ENCODE measurements around the gene TRIM17.

The TRIM17 gene

GRCh38 chr1:228394571-228395394 lies 21.9 kb downstream of the TRIM17 start:
- no peaks in the 10 kb centered on the region for H3K4me1 ChIP-seq
- H3K9me3 ChIP-seq (replicated peaks in 1 of 11): no peaks in the 10 kb centered on the region
- no peak overlapping the region for H3K9ac ChIP-seq
- no peaks in the 10 kb centered on the region for H3K27me3 ChIP-seq
- peaks cover 37 to 87% (median 77%) of the 10 kb centered on the region in 11 experiments; a peak in 21 of 22 replicates for H4K20me1 ChIP-seq
- no peak overlapping the region for H3K27ac ChIP-seq
- H3K36me3 ChIP-seq: peaks cover 63 to 83% (median 72%) of the 10 kb centered on the region in 11 experiments
- H3K4me3 ChIP-seq: no peak overlapping the region
- H3K4me2 ChIP-seq: no peak overlapping the region
- no peak for TF ChIP-seq Cebpa-rat (IDR thresholded peaks at IDR 0.05)

GRCh38 chr1:228393811-228394570 lies 22.7 kb downstream of the TRIM17 start:
- Histone ChIP-seq H3K9me3 (replicated peaks in 1 of 11) (no peaks in the 10 kb centered on the region), H3K27ac (no peak overlapping the region), H3K4me2 (no peak overlapping the region), H3K4me3 (no peak overlapping the region), H3K9ac (no peak overlapping the region), H3K36me3 (peaks cover 57 to 77% (median 69%) of the 10 kb centered on the region in 11 experiments), H3K27me3 (no peaks in the 10 kb centered on the region), H4K20me1 (peaks cover 31 to 79% (median 71%) of the 10 kb centered on the region in 11 experiments; a peak in 21 of 22 replicates), H3K4me1 (no peaks in the 10 kb centered on the region)
- no peak for TF ChIP-seq Cebpa-rat (IDR thresholded peaks at IDR 0.05)

GRCh38 chr1:228393268-228393701 lies 23.4 kb downstream of the TRIM17 start:
- Histone ChIP-seq H3K9me3 (replicated peaks in 1 of 11) (no peaks in the 10 kb centered on the region), H3K4me2 (no peak overlapping the region), H3K4me3 (no peak overlapping the region), H4K20me1 (peaks cover 24 to 72% (median 64%) of the 10 kb centered on the region in 11 experiments; a peak in 21 of 22 replicates), H3K9ac (no peak overlapping the region), H3K36me3 (peaks cover 50 to 69% (median 62%) of the 10 kb centered on the region in 11 experiments), H3K27ac (no peak overlapping the region), H3K27me3 (no peaks in the 10 kb centered on the region), H3K4me1 (no peaks in the 10 kb centered on the region)
- no peak for TF ChIP-seq Cebpa-rat (IDR thresholded peaks at IDR 0.05)

- Histone ChIP-seq H3K4me2 (no peak overlapping the region), H3K4me1 (no peaks in the 10 kb centered on the region), H3K27ac (no peak overlapping the region), H4K20me1 (peaks cover 14 to 62% (median 55%) of the 10 kb centered on the region in 11 experiments; a peak in 21 of 22 replicates), H3K36me3 (peaks cover 41 to 60% (median 52%) of the 10 kb centered on the region in 11 experiments), H3K27me3 (no peaks in the 10 kb centered on the region), H3K4me3 (no peak overlapping the region), H3K9ac (no peak overlapping the region), H3K9me3 (replicated peaks in 1 of 11) (no peaks in the 10 kb centered on the region)
- no peak for TF ChIP-seq Cebpa-rat (IDR thresholded peaks at IDR 0.05)
Observed at GRCh38 chr1:228392111-228392936, 24.3 kb downstream of the TRIM17 start.

GRCh38 chr1:228391411-228392020 lies 25.1 kb downstream of the TRIM17 start:
- Histone ChIP-seq H3K9me3 (replicated peaks in 1 of 11) (no peaks in the 10 kb centered on the region), H3K27me3 (no peaks in the 10 kb centered on the region), H3K4me1 (no peaks in the 10 kb centered on the region), H3K4me3 (no peak overlapping the region), H4K20me1 (peaks cover 12 to 54% (median 47%) of the 10 kb centered on the region in 11 experiments; a peak in 21 of 22 replicates), H3K36me3 (peaks cover 33 to 52% (median 45%) of the 10 kb centered on the region in 11 experiments), H3K9ac (no peak overlapping the region), H3K4me2 (no peak overlapping the region), H3K27ac (no peak overlapping the region)
- no peak for TF ChIP-seq Cebpa-rat (IDR thresholded peaks at IDR 0.05)

GRCh38 chr1:228390649-228391048 lies 26.0 kb downstream of the TRIM17 start:
- no peak overlapping the region for H3K9ac ChIP-seq
- H3K4me1 ChIP-seq: no peaks in the 10 kb centered on the region
- no peak for TF ChIP-seq Cebpa-rat (IDR thresholded peaks at IDR 0.05)
- no peaks in the 10 kb centered on the region for H3K27me3 ChIP-seq
- peaks cover 24 to 43% (median 36%) of the 10 kb centered on the region in 11 experiments for H3K36me3 ChIP-seq
- H3K27ac ChIP-seq: no peak overlapping the region
- H3K4me2 ChIP-seq: no peak overlapping the region
- H3K9me3 ChIP-seq (replicated peaks in 1 of 11): no peaks in the 10 kb centered on the region
- peaks cover 12 to 46% (median 39%) of the 10 kb centered on the region in 11 experiments; a peak in 21 of 22 replicates for H4K20me1 ChIP-seq
- no peak overlapping the region for H3K4me3 ChIP-seq

GRCh38 chr1:228387321-228387720 lies 29.3 kb downstream of the TRIM17 start:
- TF ChIP-seq Cebpa-rat (IDR thresholded peaks at IDR 0.05): no peak
- no peaks in the 10 kb centered on the region for H3K9me3 ChIP-seq (replicated peaks in 1 of 11)
- H3K4me2 ChIP-seq: no peak overlapping the region
- peaks cover 0 to 11% (median 6%) of the 10 kb centered on the region in 11 experiments; a peak in 15 of 22 replicates for H3K36me3 ChIP-seq
- H3K4me3 ChIP-seq: no peak overlapping the region
- H3K27ac ChIP-seq: no peak overlapping the region
- no peak overlapping the region for H3K9ac ChIP-seq
- H4K20me1 ChIP-seq: peaks cover 0 to 12% (median 10%) of the 10 kb centered on the region in 11 experiments; a peak in 10 of 22 replicates
- no peaks in the 10 kb centered on the region for H3K27me3 ChIP-seq
- H3K4me1 ChIP-seq: no peaks in the 10 kb centered on the region

- Histone ChIP-seq H4K20me1 (no peaks in the 10 kb centered on the region), H3K4me2 (no peak overlapping the region), H3K36me3 (no peaks in the 10 kb centered on the region), H3K9me3 (replicated peaks in 1 of 11) (no peaks in the 10 kb centered on the region), H3K9ac (no peak overlapping the region), H3K4me3 (no peak overlapping the region), H3K27ac (no peak overlapping the region), H3K27me3 (peaks cover 0 to 10% (median under 1%) of the 10 kb centered on the region in 11 experiments; a peak in 7 of 22 replicates), H3K4me1 (no peaks in the 10 kb centered on the region)
- TF ChIP-seq Cebpa-rat (IDR thresholded peaks at IDR 0.05): no peak
Observed at GRCh38 chr1:228385232-228385631, 31.4 kb downstream of the TRIM17 start.

Measured in BLaER1 treated with 17β-estradiol and CSF1 and Interleukin-3, amounts not matched to agents 10 nM and 100 nM (cell line).